Measurements from ENCODE around the gene SLC34A2. TPM values are rescaled to one million over a fixed set of nuclear protein-coding genes. Genes with fewer than 3 reads are reported as not detected.
A peak's percentile ranks its signal among the peaks of the same experiment; 100 is the strongest.
"Not testable (repeated sequence)": the region's sequence is repeated elsewhere in the genome, so short reads cannot be mapped to it uniquely, and the experiment has no call there.

Gene SLC34A2
- total RNA-seq (1 to 10 TPM in 1 of 9 donors, not detected in 8; 5.5 TPM), polyA plus RNA-seq (under 1 TPM in 1 of 2 donors, not detected in 1; 0.04 TPM)
- long read RNA-seq, donor 1: 0 reads
- long read RNA-seq, donor 2: 0 reads
- long read RNA-seq, donor 3: 0 reads

GRCh38 chr4:25654971-25655963 lies at the start of gene SLC34A2:
TSS of gene SLC34A2 (plus strand) at chr4:25655851. CDS start at chr4:25662501, 6,650 bp downstream.
- 5 to 8% (median 8%) methylated on average over 42 to 71 of the region's 71 CpGs for WGBS, 4 donors
- Histone ChIP-seq H3K9me3 (no peaks in the 10 kb centered on the region), H3K4me3 (peak within 1 kb of the TSS in 3 of 12 donors; percentile 6 to 15 (median 13)), H3K4me1 (peaks cover 0 to 12% (median 0%) of the 10 kb centered on the region in 12 donors), H3K27ac (no peak within 1 kb of the TSS), H3K27me3 (peaks cover 13 to 50% (median 29%) of the 10 kb centered on the region in 9 donors), H3K36me3 (no peaks in the 10 kb centered on the region)
- intact Hi-C loops (cut with DNase I): no loop called here
- TF ChIP-seq CTCF (IDR thresholded peaks at IDR 0.05) (no peak), POLR2A (IDR thresholded peaks at IDR 0.05) (no peak)
- DNase-seq: no peak
- no peak for ATAC-seq

GRCh38 chr4:25608644-25609043 lies 47.0 kb upstream of the SLC34A2 start:
- TF ChIP-seq POLR2A (IDR thresholded peaks at IDR 0.05): no peak
- TF ChIP-seq CTCF (IDR thresholded peaks at IDR 0.05): no peak
- H3K9me3 ChIP-seq: no peaks in the 10 kb centered on the region
- H3K27me3 ChIP-seq: no peaks in the 10 kb centered on the region
- 79 to 87% (median 81%) methylated on average over 5 of the region's 5 CpGs for WGBS, 4 donors
- no peak overlapping the region for H3K27ac ChIP-seq
- no peak for ATAC-seq
- intact Hi-C loops (cut with DNase I): no loop called here
- H3K4me1 ChIP-seq: no peaks in the 10 kb centered on the region
- DNase-seq: no peak
- H3K4me3 ChIP-seq: no peak overlapping the region
- no peaks in the 10 kb centered on the region for H3K36me3 ChIP-seq

DNA sequence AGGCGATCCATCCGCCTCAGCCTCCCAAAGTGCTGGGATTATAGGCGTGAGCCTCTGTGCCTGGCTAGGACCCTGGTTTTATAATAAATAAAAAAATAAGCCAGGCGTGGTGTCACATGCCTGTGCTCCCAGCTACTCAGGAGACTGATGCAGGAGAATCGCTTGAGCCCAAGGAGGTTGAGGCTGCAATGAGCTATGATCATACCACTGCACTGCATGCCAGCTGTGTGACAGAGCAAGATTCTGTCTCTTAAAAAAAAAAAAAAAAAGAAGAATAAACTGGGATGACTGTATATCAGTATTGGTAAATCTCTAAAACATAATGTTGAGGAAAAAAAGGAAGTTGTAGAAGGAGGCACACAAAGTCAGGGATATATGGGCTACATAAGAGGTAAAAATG lies 45.7 kb upstream of the SLC34A2 start:
- no peaks in the 10 kb centered on the region for H3K36me3 ChIP-seq
- WGBS, 4 donors: 83 to 93% (median 89%) methylated on average over 5 of the region's 5 CpGs
- no peaks in the 10 kb centered on the region for H3K4me1 ChIP-seq
- no peak overlapping the region for H3K4me3 ChIP-seq
- no peaks in the 10 kb centered on the region for H3K9me3 ChIP-seq
- peaks cover 0 to 4% (median 0%) of the 10 kb centered on the region in 9 donors for H3K27me3 ChIP-seq
- DNase-seq: no peak
- intact Hi-C loops (cut with DNase I): no loop called here
- no peak for ATAC-seq
- no peak overlapping the region for H3K27ac ChIP-seq
- TF ChIP-seq CTCF (IDR thresholded peaks at IDR 0.05): no peak
- no peak for TF ChIP-seq POLR2A (IDR thresholded peaks at IDR 0.05)

- ATAC-seq; H3K27me3 ChIP-seq; H3K4me1 ChIP-seq; H3K9me3 ChIP-seq; H3K4me3 ChIP-seq; intact Hi-C loops (cut with DNase I); DNase-seq; H3K36me3 ChIP-seq; H3K27ac ChIP-seq: not testable (repeated sequence)
- WGBS, 4 donors: 83 to 88% (median 85%) methylated on average over 9 of the region's 9 CpGs
These were observed 42.0 kb upstream of the SLC34A2 start for GRCh38 chr4:25613613-25614012.
